Endothelial cell of umbilical vein (primary cell): ENCODE data around the gene KLRF1. TPM values are rescaled to one million over a fixed set of nuclear protein-coding genes. Genes with fewer than 3 reads are reported as not detected.
A peak's percentile ranks its signal among the peaks of the same experiment; 100 is the strongest.

Experiments used
- BruUV-seq: library from RNA; stranded (reverse); fragments of 400-500 nt; replicated peaks from 2 replicates; lab custom pipeline; 2021; lab: Mats Ljungman, UMichigan
- CTCF ChIA-PET: fragments of 300-600, 350-600 bp; sonication (Branson Sonifier 250); formaldehyde crosslinking; loops from one replicate; lab custom pipeline; 2021; ENCODE audit warnings: antibody characterized with exemption, inconsistent platforms; lab: Charles Lee
- POLR2A ChIA-PET: fragments of 300-600, 350-600 bp; sonication (Branson Sonifier 250); formaldehyde crosslinking; loops from one replicate; lab custom pipeline; 2021; ENCODE audit warnings: antibody characterized with exemption, inconsistent platforms; lab: Charles Lee
- DNase-seq: peaks from one replicate; pipeline ENCODE4 v3.0.0-alpha.2; 2011; ENCODE audit warnings: low read depth, low spot score
- FAIRE-seq: peaks from 2 replicates; lab custom pipeline; 2011; peaks lifted over from hg19 to GRCh38; lab: Jason Lieb, UNC
- H2AFZ ChIP-seq: 2 replicates; pipeline ENCODE4 v1.6.0; 2012; ENCODE audit warnings: low read depth, low read length, control low read depth, inconsistent platforms
- H3K27ac ChIP-seq: 2 replicates; pipeline ENCODE4 v1.5.1; 2011; ENCODE audit warnings: low read depth, mild to moderate bottlenecking, control low read depth, low read length, moderate library complexity; ENCODE audit not compliant: insufficient read depth
- H3K27me3 ChIP-seq, 2 experiments: 2 replicates each; pipeline versions ENCODE4 v1.6.0 to v1.6.1; 2011; ENCODE audit warnings: low read length in 2 of 2, mixed read lengths in 1 of 2; ENCODE audit not compliant: control insufficient read depth in 2 of 2, insufficient read depth in 2 of 2
- H3K36me3 ChIP-seq, 2 experiments: 2 replicates in 1 of 2; 3 replicates in 1 of 2; pipeline ENCODE4 v1.5.1; 2011; ENCODE audit warnings: low read length in 2 of 2, mild to moderate bottlenecking in 1 of 2, moderate library complexity in 1 of 2; ENCODE audit not compliant: control insufficient read depth in 2 of 2, insufficient read depth in 2 of 2; ENCODE audit errors: extremely low read depth in 1 of 2
- H3K4me1 ChIP-seq: 3 replicates; pipeline ENCODE4 v1.5.1; 2011; ENCODE audit warnings: mild to moderate bottlenecking, low read length; ENCODE audit not compliant: control insufficient read depth, insufficient read depth; ENCODE audit errors: extremely low read depth
- H3K4me2 ChIP-seq: 2 replicates; pipeline ENCODE4 v1.6.1; 2011; ENCODE audit warnings: low read length, control low read depth, mixed read lengths; ENCODE audit not compliant: insufficient read depth
- H3K4me3 ChIP-seq, 3 experiments: fragments of 200-600 bp in 1 of 3; sonication (generic), shearing (Covaris generic) in 1 of 3; replicated peaks in 1 of 3; 2 replicates each; pipeline ENCODE4 v1.5.1; 2011 to 2016; ENCODE audit warnings: control low read depth in 3 of 3, low read length in 3 of 3, mild to moderate bottlenecking in 2 of 3, inconsistent platforms in 1 of 3, low read depth in 1 of 3, moderate library complexity in 1 of 3; ENCODE audit not compliant: insufficient read depth in 1 of 3
- H3K79me2 ChIP-seq: 2 replicates; pipeline ENCODE4 v1.6.0; 2012; ENCODE audit warnings: low read length, inconsistent platforms; ENCODE audit not compliant: control insufficient read depth, insufficient read depth
- H3K9ac ChIP-seq: replicated peaks from 2 replicates; pipeline ENCODE3; 2011; ENCODE audit warnings: low read length, control low read depth; ENCODE audit not compliant: insufficient read depth; ENCODE audit errors: extremely low read depth
- H3K9me1 ChIP-seq: replicated peaks from 3 replicates; pipeline ENCODE4 v1.6.0; 2011; ENCODE audit warnings: mild to moderate bottlenecking, low read length; ENCODE audit not compliant: control insufficient read depth, insufficient read depth; ENCODE audit errors: extremely low read depth
- H3K9me3 ChIP-seq: replicated peaks from 2 replicates; pipeline ENCODE4 v1.5.1; 2012; ENCODE audit warnings: low read length, inconsistent platforms; ENCODE audit not compliant: control insufficient read depth, insufficient read depth
- H4K20me1 ChIP-seq: replicated peaks from 2 replicates; pipeline ENCODE3; 2011; ENCODE audit warnings: mild to moderate bottlenecking, low read length; ENCODE audit not compliant: control insufficient read depth, insufficient read depth; ENCODE audit errors: extremely low read depth
- EZH2 ChIP-seq: IDR thresholded peaks from 2 replicates; pipeline ENCODE4 v1.6.1; 2012; ENCODE audit warnings: borderline replicate concordance, low read depth, mild to moderate bottlenecking, moderate library complexity, low read length, inconsistent platforms; ENCODE audit not compliant: severe bottlenecking
- FOS ChIP-seq: IDR thresholded peaks from 2 replicates; pipeline ENCODE4 v1.6.1; 2011; ENCODE audit warnings: mild to moderate bottlenecking, low read length, moderate library complexity, borderline replicate concordance; ENCODE audit not compliant: insufficient read depth
- GATA2 ChIP-seq: IDR thresholded peaks from 2 replicates; pipeline ENCODE4 v1.7.0; 2011; ENCODE audit warnings: low read depth, mild to moderate bottlenecking, moderate library complexity, mixed read lengths, low read length; ENCODE audit not compliant: insufficient read length, insufficient read depth
- JUN ChIP-seq: IDR thresholded peaks from 2 replicates; pipeline ENCODE4 v1.6.1; 2011; ENCODE audit warnings: borderline replicate concordance, low read depth; ENCODE audit not compliant: insufficient read length, insufficient read depth
- MYC ChIP-seq: IDR thresholded peaks from one replicate; pipeline ENCODE4 v1.6.1; 2011; ENCODE audit warnings: mild to moderate bottlenecking, low read depth, low read length
- POLR2A ChIP-seq: IDR thresholded peaks from 2 replicates; pipeline ENCODE4 v1.6.1; 2012; ENCODE audit warnings: low read depth, mild to moderate bottlenecking, control low read depth, low read length
- POLR2AphosphoS5 ChIP-seq: IDR thresholded peaks from 2 replicates; pipeline ENCODE4 v1.6.1; 2012; ENCODE audit warnings: low read depth, mild to moderate bottlenecking, control low read depth, low read length, moderate library complexity; ENCODE audit not compliant: insufficient read depth
- dilution Hi-C: fragments of 300-500 bp; cut with MboI; formaldehyde crosslinking; loops from one replicate; pipeline ENCODE4 v1.15.0; 2019; ENCODE audit warnings: low sequenced_read_pairs; ENCODE audit not compliant: extremely low pct_ligation_motif_present
- intact Hi-C: fragments of 100-400 bp; cut with micrococcal nuclease; formaldehyde crosslinking; loops from one replicate; pipeline ENCODE4 v1.10.0; 2022
- polyA plus RNA-seq, 4 experiments: library from polyadenylated mRNA; depleted of rRNA in 3 of 4; stranded (reverse) in 3 of 4; unstranded in 1 of 4; fragments of >200 nt; gene quantifications; 2 replicates each; pipeline versions ENCODE4 v1.2.1 to v1.2.3, GENCODE V29; 2011 to 2012; ENCODE audit warnings: missing spikeins in 1 of 4
- total RNA-seq: library from RNA; stranded (reverse); gene quantifications from 2 replicates; pipeline ENCODE4 v1.2.3, GENCODE V29; 2021
- TF ChIP-seq, protein P1 (sequence below), 2 donors: IDR thresholded peaks; 1 replicate in 1 of 2; 2 replicates in 1 of 2; pipeline ENCODE4 v1.5.1; 2011; ENCODE audit warnings: low read length in 2 of 2, mild to moderate bottlenecking in 2 of 2, moderate library complexity in 2 of 2, control low read depth in 1 of 2, inconsistent platforms in 1 of 2, low read depth in 1 of 2; ENCODE audit not compliant: insufficient read depth in 1 of 2; ENCODE audit errors: extremely low read depth in 1 of 2
- TF ChIP-seq, protein P2 (sequence below): IDR thresholded peaks from 2 replicates; pipeline ENCODE4 v1.6.1; 2011; ENCODE audit not compliant: insufficient read depth, insufficient read length

KLRF1 gene
- total and polyA plus RNA-seq, 2 donors (not counting 3 experiments of a cell fraction or from before 2014, with no cell fraction given): not detected

DNA sequence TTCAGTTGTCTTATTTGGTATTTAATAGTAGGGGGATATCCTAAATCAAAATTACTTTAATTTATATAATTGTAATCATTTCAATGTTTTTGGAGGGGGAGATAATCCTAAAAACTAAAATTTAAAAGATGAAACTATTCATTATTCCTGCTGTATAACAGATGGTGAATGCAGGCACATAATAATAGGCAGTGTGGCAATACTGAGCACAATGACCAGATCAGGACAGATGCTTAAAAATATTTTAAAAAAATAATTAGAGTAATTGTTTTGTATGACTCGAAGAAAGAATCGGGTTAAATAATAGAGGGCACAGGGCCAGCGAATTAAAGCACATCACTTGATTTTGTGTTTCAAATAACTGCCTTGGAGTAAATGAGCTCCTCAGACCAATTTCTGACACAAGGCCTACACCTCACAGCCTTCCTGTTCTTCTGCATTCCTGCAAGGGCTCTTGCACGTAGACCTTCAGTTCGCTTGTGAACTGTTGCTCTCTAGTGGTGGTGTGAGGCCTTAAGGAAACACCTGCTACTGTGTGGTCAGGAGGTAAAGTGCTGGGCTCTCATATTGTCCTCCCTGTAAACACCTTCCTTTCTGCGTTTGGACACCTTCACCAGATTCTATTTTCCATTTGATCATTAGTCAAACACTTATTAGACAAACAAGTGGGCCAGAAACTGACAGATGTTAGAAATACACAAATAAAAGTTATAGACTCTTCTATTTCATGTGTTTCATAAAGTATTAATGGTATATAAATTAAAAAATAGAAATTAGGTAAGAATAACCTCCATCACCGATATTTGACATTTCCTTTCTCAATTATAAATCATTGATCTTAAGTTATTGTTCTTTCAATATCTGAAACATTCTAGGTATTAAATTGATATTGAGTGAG is 29.3 kb upstream of the KLRF1 start:
- no peaks in the 10 kb centered on the region for H3K9me3 ChIP-seq
- no peaks in the 10 kb centered on the region for H3K79me2 ChIP-seq
- intact Hi-C loops: loop anchor here (1.0 to 5.0 kb wide), 3 partner anchors 48 to 234 kb away; partner anchors contain the start of gene CLEC9A
- H3K4me1 ChIP-seq: peaks cover 39% of the 10 kb centered on the region
- CTCF ChIA-PET: interaction anchor here (0.6 to 9.2 kb wide), 24 partner anchors 10 to 342 kb away, joined by 3 to 332 read pairs (median 4); partner anchors contain the start of gene CD69
- H3K27me3 ChIP-seq: no peaks in the 10 kb centered on the region
- H3K27ac ChIP-seq: peak overlapping the region; percentile 1
- FAIRE-seq: peak; percentile 87
- peak; percentile 87 for DNase-seq
- POLR2A ChIA-PET: no interaction called here
- H3K36me3 ChIP-seq: no peaks in the 10 kb centered on the region
- H3K4me3 ChIP-seq: no peak overlapping the region
- no peak overlapping the region for H3K9ac ChIP-seq
- no TSS peak for BruUV-seq
- peak overlapping the region; percentile 63 for H2AFZ ChIP-seq
- dilution Hi-C loops: no loop called here
- TF ChIP-seq, protein P1, sequence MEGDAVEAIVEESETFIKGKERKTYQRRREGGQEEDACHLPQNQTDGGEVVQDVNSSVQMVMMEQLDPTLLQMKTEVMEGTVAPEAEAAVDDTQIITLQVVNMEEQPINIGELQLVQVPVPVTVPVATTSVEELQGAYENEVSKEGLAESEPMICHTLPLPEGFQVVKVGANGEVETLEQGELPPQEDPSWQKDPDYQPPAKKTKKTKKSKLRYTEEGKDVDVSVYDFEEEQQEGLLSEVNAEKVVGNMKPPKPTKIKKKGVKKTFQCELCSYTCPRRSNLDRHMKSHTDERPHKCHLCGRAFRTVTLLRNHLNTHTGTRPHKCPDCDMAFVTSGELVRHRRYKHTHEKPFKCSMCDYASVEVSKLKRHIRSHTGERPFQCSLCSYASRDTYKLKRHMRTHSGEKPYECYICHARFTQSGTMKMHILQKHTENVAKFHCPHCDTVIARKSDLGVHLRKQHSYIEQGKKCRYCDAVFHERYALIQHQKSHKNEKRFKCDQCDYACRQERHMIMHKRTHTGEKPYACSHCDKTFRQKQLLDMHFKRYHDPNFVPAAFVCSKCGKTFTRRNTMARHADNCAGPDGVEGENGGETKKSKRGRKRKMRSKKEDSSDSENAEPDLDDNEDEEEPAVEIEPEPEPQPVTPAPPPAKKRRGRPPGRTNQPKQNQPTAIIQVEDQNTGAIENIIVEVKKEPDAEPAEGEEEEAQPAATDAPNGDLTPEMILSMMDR (IDR thresholded peaks at IDR 0.05; ENCODE audit: extremely low read depth in 1 of 2, insufficient read depth in 1 of 2, low read depth in 1 of 2, low read length in 2 of 2): peak; percentile 54 to 67
- TF ChIP-seq EZH2: no peak
- H3K9me1 ChIP-seq: no peaks in the 10 kb centered on the region
- no peaks in the 10 kb centered on the region for H4K20me1 ChIP-seq
- H3K4me2 ChIP-seq: no peak overlapping the region

DNA sequence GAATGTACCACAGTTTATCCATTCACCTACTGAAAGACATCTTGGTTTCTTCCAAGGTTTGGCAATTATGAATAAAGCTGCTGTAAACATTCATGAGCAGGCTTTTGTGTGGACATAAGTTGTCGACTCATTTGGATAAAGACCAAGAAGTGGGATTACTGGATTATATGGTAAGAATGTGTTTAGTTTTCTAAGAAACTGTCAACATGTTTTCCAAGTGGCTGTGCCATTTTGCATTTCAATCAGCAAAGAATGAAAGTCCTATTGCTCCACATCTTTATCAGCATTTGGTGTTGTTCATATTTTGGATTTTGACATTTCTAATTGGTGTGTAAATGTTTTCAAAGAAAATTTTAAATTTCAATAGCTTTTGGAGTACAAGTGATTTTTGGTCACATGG is 27.3 kb upstream of the KLRF1 start:
- ChIA-PET POLR2A (no interaction called here), CTCF (interaction anchor here (0.8 to 9.2 kb wide), 6 partner anchors 9 to 340 kb away, joined by 3 to 332 read pairs (median 6); partner anchors contain the start of genes CD69 and CLEC12B)
- no peaks in the 10 kb centered on the region for H3K9me1 ChIP-seq
- no peaks in the 10 kb centered on the region for H3K79me2 ChIP-seq
- DNase-seq (no peak), FAIRE-seq (no peak)
- H3K27me3 ChIP-seq: no peaks in the 10 kb centered on the region
- H3K4me3 ChIP-seq: no peak overlapping the region
- BruUV-seq: no TSS peak
- H3K36me3 ChIP-seq: no peaks in the 10 kb centered on the region
- no peak overlapping the region for H2AFZ ChIP-seq
- H3K4me2 ChIP-seq: no peak overlapping the region
- intact Hi-C loops: loop anchor here (5.0 kb wide), 1 partner anchor 232 kb away; the partner anchor contains the start of gene CLEC9A
- TF ChIP-seq POLR2AphosphoS5 (no peak), FOS (no peak), GATA2 (no peak), EZH2 (no peak), JUN (no peak), MYC (no peak), POLR2A (no peak)
- TF ChIP-seq, protein P1 (IDR thresholded peaks at IDR 0.05; ENCODE audit: extremely low read depth in 1 of 2, insufficient read depth in 1 of 2, low read depth in 1 of 2, low read length in 2 of 2): no peak
- TF ChIP-seq, protein P2, sequence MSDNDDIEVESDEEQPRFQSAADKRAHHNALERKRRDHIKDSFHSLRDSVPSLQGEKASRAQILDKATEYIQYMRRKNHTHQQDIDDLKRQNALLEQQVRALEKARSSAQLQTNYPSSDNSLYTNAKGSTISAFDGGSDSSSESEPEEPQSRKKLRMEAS: no peak
- dilution Hi-C loops: no loop called here
- H3K9me3 ChIP-seq: no peaks in the 10 kb centered on the region
- no peak overlapping the region for H3K9ac ChIP-seq
- H3K27ac ChIP-seq: no peak overlapping the region
- H3K4me1 ChIP-seq: peaks cover 19% of the 10 kb centered on the region
- no peaks in the 10 kb centered on the region for H4K20me1 ChIP-seq
